Vagina (tissue), 2 donors: ENCODE data around the gene RTN1. TPM values are rescaled to one million over a fixed set of nuclear protein-coding genes. Genes with fewer than 3 reads are reported as not detected.
A peak's percentile ranks its signal among the peaks of the same experiment; 100 is the strongest.

Experiments
- DNase-seq, 2 donors: peaks; one replicate each; pipeline ENCODE4 v3.0.0-alpha.2; 2017; ENCODE audit errors: extremely low spot score in 2 of 2
- H3K27ac ChIP-seq: fragments of 200-600 bp; sonication (generic); one replicate; pipeline ENCODE4 v1.5.1; 2019
- H3K27me3 ChIP-seq: fragments of 200-600 bp; sonication (generic); one replicate; pipeline ENCODE4 v1.5.1; 2019
- H3K36me3 ChIP-seq, 2 donors: fragments of 200-600 bp; sonication (generic); one replicate each; pipeline ENCODE4 v1.5.1; 2017 to 2019
- H3K4me1 ChIP-seq: fragments of 200-600 bp; sonication (generic); one replicate; pipeline ENCODE4 v1.5.1; 2019
- H3K4me3 ChIP-seq, 2 donors: fragments of 200-600 bp; sonication (generic); 1 replicate in 1 of 2; 2 replicates in 1 of 2; pipeline ENCODE4 v1.5.1; 2016 to 2019
- H3K9me3 ChIP-seq: fragments of 200-600 bp; sonication (generic); one replicate; pipeline ENCODE4 v1.5.1; 2019
- POLR2A ChIP-seq, 2 donors: fragments of 450-650 bp; IDR thresholded peaks; one replicate each; pipeline ENCODE4 v1.6.1; 2017; ENCODE audit warnings: antibody characterized with exemption in 2 of 2, mild to moderate bottlenecking in 2 of 2, moderate library complexity in 2 of 2
- POLR2AphosphoS5 ChIP-seq, 2 donors: sonication (generic); formaldehyde crosslinking; IDR thresholded peaks; one replicate each; pipeline ENCODE4 v1.9.0; 2017; ENCODE audit warnings: antibody characterized with exemption in 2 of 2, mild to moderate bottlenecking in 2 of 2, low read depth in 1 of 2; ENCODE audit not compliant: insufficient read depth in 1 of 2
- intact Hi-C: fragments of 100-400 bp; cut with DNase I; formaldehyde crosslinking; loops from one replicate; pipeline ENCODE4 v1.15.1; 2023
- total RNA-seq: library from RNA; depleted of rRNA; stranded (reverse); fragments of >200 nt; gene quantifications from one replicate; pipeline ENCODE4 v1.2.3, GENCODE V29; 2016
- TF ChIP-seq, protein P1 (sequence below), 3 experiments: fragments of 450-650 bp in 2 of 3; fragments of 200-600 bp in 1 of 3; sonication (generic) in 1 of 3; IDR thresholded peaks; one replicate each; pipeline ENCODE4 v1.5.1; 2017 to 2019; ENCODE audit warnings: antibody characterized with exemption in 3 of 3, mild to moderate bottlenecking in 2 of 3, moderate library complexity in 2 of 3

RTN1 gene
- total RNA-seq, 1 donor from 2014 or later, result 24.8 TPM

GRCh38 chr14:59638885-59639284 lies 231.7 kb downstream of the RTN1 start:
- no peaks in the 10 kb centered on the region for H3K4me1 ChIP-seq
- H3K27me3 ChIP-seq, result no peaks in the 10 kb centered on the region
- intact Hi-C loops, result no loop called here
- no peak for DNase-seq
- H3K36me3 ChIP-seq, result no peaks in the 10 kb centered on the region
- H3K9me3 ChIP-seq, result no peaks in the 10 kb centered on the region
- H3K4me3 ChIP-seq, result no peak overlapping the region
- no peak for TF ChIP-seq POLR2A (IDR thresholded peaks at IDR 0.05)
- no peak for TF ChIP-seq POLR2AphosphoS5 (IDR thresholded peaks at IDR 0.05; ENCODE audit: insufficient read depth in 1 of 2, low read depth in 1 of 2)
- TF ChIP-seq, protein P1, sequence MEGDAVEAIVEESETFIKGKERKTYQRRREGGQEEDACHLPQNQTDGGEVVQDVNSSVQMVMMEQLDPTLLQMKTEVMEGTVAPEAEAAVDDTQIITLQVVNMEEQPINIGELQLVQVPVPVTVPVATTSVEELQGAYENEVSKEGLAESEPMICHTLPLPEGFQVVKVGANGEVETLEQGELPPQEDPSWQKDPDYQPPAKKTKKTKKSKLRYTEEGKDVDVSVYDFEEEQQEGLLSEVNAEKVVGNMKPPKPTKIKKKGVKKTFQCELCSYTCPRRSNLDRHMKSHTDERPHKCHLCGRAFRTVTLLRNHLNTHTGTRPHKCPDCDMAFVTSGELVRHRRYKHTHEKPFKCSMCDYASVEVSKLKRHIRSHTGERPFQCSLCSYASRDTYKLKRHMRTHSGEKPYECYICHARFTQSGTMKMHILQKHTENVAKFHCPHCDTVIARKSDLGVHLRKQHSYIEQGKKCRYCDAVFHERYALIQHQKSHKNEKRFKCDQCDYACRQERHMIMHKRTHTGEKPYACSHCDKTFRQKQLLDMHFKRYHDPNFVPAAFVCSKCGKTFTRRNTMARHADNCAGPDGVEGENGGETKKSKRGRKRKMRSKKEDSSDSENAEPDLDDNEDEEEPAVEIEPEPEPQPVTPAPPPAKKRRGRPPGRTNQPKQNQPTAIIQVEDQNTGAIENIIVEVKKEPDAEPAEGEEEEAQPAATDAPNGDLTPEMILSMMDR (IDR thresholded peaks at IDR 0.05), result no peak
- no peak overlapping the region for H3K27ac ChIP-seq

- H3K9me3 ChIP-seq, result no peaks in the 10 kb centered on the region
- H3K4me3 ChIP-seq, result no peak overlapping the region
- H3K27ac ChIP-seq, result no peak overlapping the region
- no peaks in the 10 kb centered on the region for H3K36me3 ChIP-seq
- TF ChIP-seq, protein P1 (IDR thresholded peaks at IDR 0.05), result no peak
- no peak for TF ChIP-seq POLR2AphosphoS5 (IDR thresholded peaks at IDR 0.05; ENCODE audit: insufficient read depth in 1 of 2, low read depth in 1 of 2)
- TF ChIP-seq POLR2A (IDR thresholded peaks at IDR 0.05), result no peak
- DNase-seq, result no peak
- H3K4me1 ChIP-seq, result no peaks in the 10 kb centered on the region
- H3K27me3 ChIP-seq, result no peaks in the 10 kb centered on the region
- intact Hi-C loops, result no loop called here
Observed at GRCh38 chr14:59634617-59635016, 236.0 kb downstream of the RTN1 start.

GRCh38 chr14:59633486-59633885 lies 237.1 kb downstream of the RTN1 start:
- no peaks in the 10 kb centered on the region for H3K4me1 ChIP-seq
- TF ChIP-seq, protein P1 (IDR thresholded peaks at IDR 0.05), result no peak
- no peak for TF ChIP-seq POLR2A (IDR thresholded peaks at IDR 0.05)
- no peak for TF ChIP-seq POLR2AphosphoS5 (IDR thresholded peaks at IDR 0.05; ENCODE audit: insufficient read depth in 1 of 2, low read depth in 1 of 2)
- intact Hi-C loops, result no loop called here
- DNase-seq, result no peak
- no peaks in the 10 kb centered on the region for H3K9me3 ChIP-seq
- no peak overlapping the region for H3K27ac ChIP-seq
- no peak overlapping the region for H3K4me3 ChIP-seq
- no peaks in the 10 kb centered on the region for H3K36me3 ChIP-seq
- no peaks in the 10 kb centered on the region for H3K27me3 ChIP-seq

DNA sequence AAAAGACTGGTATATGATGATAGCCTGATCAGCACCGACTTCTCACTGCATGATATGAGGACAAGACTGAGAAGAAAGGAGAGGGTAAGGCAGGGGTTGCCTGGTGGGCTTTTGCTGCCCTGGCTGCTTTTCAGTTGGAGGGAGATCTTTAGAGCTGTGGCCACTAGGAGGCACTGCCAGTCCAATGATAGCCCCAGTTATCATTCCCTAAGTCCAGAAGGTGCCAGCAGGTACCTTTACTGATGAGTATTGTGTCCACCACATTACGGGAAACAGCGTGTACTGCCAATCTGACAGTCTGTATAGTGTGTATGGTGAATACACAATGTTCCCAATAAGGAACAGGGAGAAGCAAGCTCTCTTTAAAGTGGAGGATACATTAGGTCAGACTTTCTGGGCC lies 238.2 kb downstream of the RTN1 start:
- no peaks in the 10 kb centered on the region for H3K9me3 ChIP-seq
- TF ChIP-seq POLR2AphosphoS5 (IDR thresholded peaks at IDR 0.05; ENCODE audit: insufficient read depth in 1 of 2, low read depth in 1 of 2), result no peak
- TF ChIP-seq, protein P1 (IDR thresholded peaks at IDR 0.05), result peak in 1 of 3 experiments; percentile 7
- H3K36me3 ChIP-seq, result no peaks in the 10 kb centered on the region
- intact Hi-C loops, result no loop called here
- no peaks in the 10 kb centered on the region for H3K4me1 ChIP-seq
- H3K4me3 ChIP-seq, result no peak overlapping the region
- no peaks in the 10 kb centered on the region for H3K27me3 ChIP-seq
- no peak for DNase-seq
- H3K27ac ChIP-seq, result no peak overlapping the region

- H3K9me3 ChIP-seq, result no peaks in the 10 kb centered on the region
- no peaks in the 10 kb centered on the region for H3K27me3 ChIP-seq
- H3K4me3 ChIP-seq, result no peak overlapping the region
- no peaks in the 10 kb centered on the region for H3K4me1 ChIP-seq
- no peak overlapping the region for H3K27ac ChIP-seq
- no peaks in the 10 kb centered on the region for H3K36me3 ChIP-seq
- TF ChIP-seq, protein P1 (IDR thresholded peaks at IDR 0.05), result no peak
- TF ChIP-seq POLR2AphosphoS5 (IDR thresholded peaks at IDR 0.05; ENCODE audit: insufficient read depth in 1 of 2, low read depth in 1 of 2) (no peak), POLR2A (IDR thresholded peaks at IDR 0.05) (no peak)
- intact Hi-C loops, result no loop called here
- no peak for DNase-seq
Observed at GRCh38 chr14:59631237-59631636, 239.3 kb downstream of the RTN1 start.
